K562 (cell line): ENCODE data around the gene GABARAP. TPM values are rescaled to one million over a fixed set of nuclear protein-coding genes. Genes with fewer than 3 reads are reported as not detected.

ENCODE experiments used
- ARID4B ChIP-seq: sonication (generic); formaldehyde crosslinking; IDR thresholded peaks from 2 replicates; pipeline ENCODE4 v1.8.0; 2022; ENCODE audit warnings: mild to moderate bottlenecking, missing genetic modification reagents
- CBFB ChIP-seq: sonication (generic); formaldehyde crosslinking; IDR thresholded peaks from 2 replicates; pipeline ENCODE4 v1.4.0; 2020; ENCODE audit warnings: mild to moderate bottlenecking, missing genetic modification reagents
- CHD1 ChIP-seq: fragments of 200-600 bp; sonication (generic); IDR thresholded peaks from one replicate; pipeline ENCODE4 v1.6.1; 2012; ENCODE audit warnings: mild to moderate bottlenecking, moderate library complexity, low read length, inconsistent platforms
- ESRRA ChIP-seq: fragments of 450-650 bp; IDR thresholded peaks from 2 replicates; pipeline ENCODE4 v1.6.1; 2014; ENCODE audit warnings: low read depth, mild to moderate bottlenecking, moderate library complexity, borderline replicate concordance
- HMBOX1 ChIP-seq: sonication (generic); IDR thresholded peaks from 2 replicates; pipeline ENCODE4 v1.6.1; 2016
- IRF9 ChIP-seq: fragments of 450-650 bp; IDR thresholded peaks from 2 replicates; pipeline ENCODE4 v1.6.1; 2016; ENCODE audit warnings: missing biosample characterization, missing genetic modification characterization
- MAX ChIP-seq: sonication (generic); formaldehyde crosslinking; IDR thresholded peaks from 2 replicates; pipeline ENCODE4 v1.9.0; 2022; ENCODE audit warnings: mild to moderate bottlenecking, missing genetic modification reagents
- MAZ ChIP-seq, 2 experiments: fragments of 450-650 bp in 1 of 2; sonication (generic) in 1 of 2; formaldehyde crosslinking; IDR thresholded peaks in 1 of 2; conservative IDR thresholded peaks in 1 of 2; 2 replicates each; pipeline versions ENCODE4 v1.4.0 to v1.5.0; 2020; ENCODE audit warnings: mild to moderate bottlenecking in 1 of 2, missing genetic modification reagents in 1 of 2
- NBN ChIP-seq: fragments of 450-650 bp; IDR thresholded peaks from 2 replicates; pipeline ENCODE4 v1.6.1; 2016; ENCODE audit warnings: low read depth, mild to moderate bottlenecking
- NCOA1 ChIP-seq: fragments of 450-650 bp; IDR thresholded peaks from 2 replicates; pipeline ENCODE4 v1.6.1; 2016; ENCODE audit warnings: low read depth
- PATZ1 ChIP-seq: fragments of 250-450 bp; sonication (Bioruptor Pico); IDR thresholded peaks from 2 replicates; pipeline ENCODE4 v1.5.0; 2020; ENCODE audit warnings: mild to moderate bottlenecking, borderline replicate concordance
- TCF7 ChIP-seq: sonication (generic); IDR thresholded peaks from 2 replicates; pipeline ENCODE4 v1.6.1; 2016; ENCODE audit warnings: antibody characterized with exemption, borderline replicate concordance
- THRAP3 ChIP-seq: fragments of 450-650 bp; IDR thresholded peaks from 2 replicates; pipeline ENCODE4 v1.6.1; 2016; ENCODE audit warnings: mild to moderate bottlenecking, inconsistent platforms, borderline replicate concordance
- USF1 ChIP-seq: sonication (generic); formaldehyde crosslinking; IDR thresholded peaks from 2 replicates; pipeline ENCODE4 v1.9.0; 2022; ENCODE audit warnings: mild to moderate bottlenecking, missing genetic modification reagents
- ZNF217 ChIP-seq: sonication (generic); formaldehyde crosslinking; IDR thresholded peaks from 2 replicates; pipeline ENCODE4 v1.8.0; 2022; ENCODE audit warnings: mild to moderate bottlenecking, missing genetic modification reagents
- ZNF707 ChIP-seq: fragments of 250-450 bp; sonication (Bioruptor Pico); conservative IDR thresholded peaks from 2 replicates; pipeline ENCODE4 v1.8.0; 2022; ENCODE audit warnings: inconsistent platforms, mild to moderate bottlenecking, moderate library complexity
- polyA plus RNA-seq, 8 experiments: library from polyadenylated mRNA; depleted of rRNA in 4 of 8; stranded (reverse) in 5 of 8; unstranded in 3 of 8; fragments of >200 nt; fragmentation: Nextera tagmentation in 2 of 8; fragmentation: Illumina TruSeq in 1 of 8; extraction: Ambion mirVana in 2 of 8; extraction: Trizol in 1 of 8; gene quantifications; 2 replicates each; pipeline versions ENCODE4 v1.2.1 to v1.2.3, GENCODE V29; 2011 to 2014; ENCODE audit warnings: inconsistent platforms in 1 of 8, missing spikeins in 1 of 8
- total RNA-seq, 7 experiments: library from RNA; depleted of rRNA in 6 of 7; stranded (reverse); fragments of >200 nt in 6 of 7; fragmentation: Illumina TruSeq in 2 of 7; extraction: Trizol in 2 of 7; gene quantifications; 2 replicates each; pipeline versions ENCODE4 v1.2.1 to v1.2.3, GENCODE V29; 2011 to 2021; ENCODE audit warnings: low replicate concordance in 1 of 7

The GABARAP gene
- total and polyA plus RNA-seq, 9 of the 15 experiments (the other 6 are each of a cell fraction or from before 2014, with no cell fraction given) = 47.5 to 373 (median 152) TPM

- TF ChIP-seq MAZ (CRISPR knock-in tag; conservative IDR thresholded peaks at IDR 0.05 in 1 of 2, IDR thresholded peaks at IDR 0.05 in 1 of 2) (peak; percentile 76 to 88), ZNF217 (CRISPR knock-in tag) (no peak), CBFB (CRISPR knock-in tag) (no peak), USF1 (CRISPR knock-in tag) (peak; percentile 98), IRF9 (tag) (no peak), ESRRA (peak; percentile 12; the same call in 1 of the 2 replicates), ZNF707 (no peak), MAX (peak; percentile 48; the same call in 1 of the 2 replicates), HMBOX1 (peak; percentile 33; the same call in 1 of the 2 replicates), NBN (0 out of 2 replicates have a peak, but pooled peaks have one; percentile 22), PATZ1 (no peak), NCOA1 (0 out of 2 replicates have a peak, but pooled peaks have one; percentile 35), THRAP3 (peak; percentile 87), CHD1 (no peak), TCF7 (peak; percentile 60; the same call in 1 of the 2 replicates), ARID4B (CRISPR knock-in tag) (peak; percentile 84)
Measured at GRCh38 chr17:7242717-7243452, 636 bp upstream of the GABARAP start (continued).
